Tibial nerve (tissue), 4 donors: ENCODE measurements around the gene UNC45A.

Experiments
- CTCF ChIP-seq, 5 experiments: fragments of 200-600 bp in 3 of 5; fragments of 450-650 bp in 2 of 5; sonication (generic) in 3 of 5; IDR thresholded peaks; one replicate each; pipeline ENCODE4 v1.5.1; 2016 to 2019; ENCODE audit warnings: antibody characterized with exemption in 5 of 5, mild to moderate bottlenecking in 3 of 5, moderate library complexity in 2 of 5
- EP300 ChIP-seq, 2 donors: sonication (generic); formaldehyde crosslinking; IDR thresholded peaks; one replicate each; pipeline ENCODE4 v1.6.1; 2017; ENCODE audit warnings: antibody characterized with exemption in 2 of 2, mild to moderate bottlenecking in 1 of 2
- POLR2A ChIP-seq, 2 donors: fragments of 450-650 bp; IDR thresholded peaks; one replicate each; pipeline ENCODE4 v1.6.1; 2017; ENCODE audit warnings: antibody characterized with exemption in 2 of 2, mild to moderate bottlenecking in 2 of 2, moderate library complexity in 2 of 2

GRCh38 chr15:90931575-90931827, 3.6 kb upstream of the UNC45A start:
- no peak for TF ChIP-seq CTCF (IDR thresholded peaks at IDR 0.05)
- no peak for TF ChIP-seq POLR2A (IDR thresholded peaks at IDR 0.05)
- TF ChIP-seq EP300 (IDR thresholded peaks at IDR 0.05): no peak
